ENCODE measurements around the gene POLRMT. TPM values are rescaled to one million over a fixed set of nuclear protein-coding genes. Genes with fewer than 3 reads are reported as not detected.

The POLRMT gene
- polyA plus RNA-seq, 1 of the 3 experiments (the other 2 are of a cell fraction): 38.2 TPM

- peaks cover 54% of the 10 kb centered on the region for H3K79me2 ChIP-seq (ENCODE audit: insufficient read depth)
- TF ChIP-seq NRF1 (IDR thresholded peaks at IDR 0.05; ENCODE audit: low read depth, low read length): no peak
- TF ChIP-seq NFIC (IDR thresholded peaks at IDR 0.05; ENCODE audit: borderline replicate concordance): peak; percentile 23; the same call in 1 of the 2 replicates
- TF ChIP-seq YY1 (IDR thresholded peaks at IDR 0.05; ENCODE audit: low read depth): no peak
- H4K20me1 ChIP-seq (ENCODE audit: insufficient read depth): peaks cover 48% of the 10 kb centered on the region
- no peaks in the 10 kb centered on the region for H3K27me3 ChIP-seq (ENCODE audit: insufficient read depth)
- no peak overlapping the region for H2AFZ ChIP-seq (ENCODE audit: low read depth)
- WGBS (ENCODE audit: low lambda C conversion rate): 4% methylated on average over 11 of the region's 55 CpGs
- H3K36me3 ChIP-seq (replicated peaks in 1 of 2; ENCODE audit: control insufficient read depth in 1 of 2, insufficient read depth in 2 of 2, low read length in 1 of 2): peaks cover 0 to 3% of the 10 kb centered on the region in 2 experiments
- H3K4me1 ChIP-seq (ENCODE audit: control insufficient read depth in 1 of 2, insufficient read depth in 2 of 2, low read depth in 1 of 2, low read length in 1 of 2): peaks cover 24 to 32% of the 10 kb centered on the region in 2 experiments; a peak in 3 of 4 replicates
- H3F3A ChIP-seq (replicated peaks; ENCODE audit: insufficient read depth): peaks cover 14% of the 10 kb centered on the region
- no peaks in the 10 kb centered on the region for H3K9me2 ChIP-seq
- H3K4me3 ChIP-seq (ENCODE audit: low read depth in 2 of 2, low read length in 1 of 2): peak overlapping the region; percentile 75 to 95
- peak overlapping the region; percentile 95 for H3K9ac ChIP-seq
- peak; percentile 69 for DNase-seq
- H3K4me2 ChIP-seq: peak overlapping the region; percentile 100
- peak overlapping the region; percentile 70 to 85 for H3K27ac ChIP-seq (ENCODE audit: low read depth in 2 of 2, low read length in 1 of 2)
- ChIA-PET CTCF (interaction anchor here (0.8 to 1.9 kb wide), 5 partner anchors 11 to 62 kb away, joined by 3 to 7 read pairs (median 4); no protein-coding TSS in a partner anchor), POLR2A (interaction anchor here (0.6 to 1.7 kb wide), 3 partner anchors 11 to 41 kb away, joined by 3 to 8 read pairs (median 3); partner anchors contain the start of gene CDC34)
- H3K9me3 ChIP-seq: no peaks in the 10 kb centered on the region
Measured at GRCh38 chr19:572743-573518, 60.4 kb downstream of the POLRMT start.

- Histone ChIP-seq H3K4me3 (ENCODE audit: low read depth in 2 of 2, low read length in 1 of 2) (peak within 1 kb of the TSS; percentile 75 to 95), H3K9ac (peak within 1 kb of the TSS; percentile 95), H3K36me3 (replicated peaks in 1 of 2; ENCODE audit: control insufficient read depth in 1 of 2, insufficient read depth in 2 of 2, low read length in 1 of 2) (no peaks in the 10 kb centered on the region), H3K4me2 (peak within 1 kb of the TSS; percentile 100), H3K9me3 (no peaks in the 10 kb centered on the region), H3K9me2 (no peaks in the 10 kb centered on the region), H4K20me1 (ENCODE audit: insufficient read depth) (peaks cover 41% of the 10 kb centered on the region), H3F3A (replicated peaks; ENCODE audit: insufficient read depth) (peaks cover 14% of the 10 kb centered on the region), H3K27ac (ENCODE audit: low read depth in 2 of 2, low read length in 1 of 2) (peak within 1 kb of the TSS; percentile 73 to 85), H2AFZ (ENCODE audit: low read depth) (peak within 1 kb of the TSS; percentile 88; the same call in 1 of the 2 replicates), H3K4me1 (ENCODE audit: control insufficient read depth in 1 of 2, insufficient read depth in 2 of 2, low read depth in 1 of 2, low read length in 1 of 2) (peaks cover 24 to 32% of the 10 kb centered on the region in 2 experiments; a peak in 3 of 4 replicates), H3K27me3 (ENCODE audit: insufficient read depth) (no peaks in the 10 kb centered on the region), H3K79me2 (ENCODE audit: insufficient read depth) (peaks cover 47% of the 10 kb centered on the region)
- DNase-seq: peak; percentile 99
- CTCF ChIA-PET: interaction anchor here (0.8 to 1.9 kb wide), 6 partner anchors 12 to 62 kb away, joined by 3 to 7 read pairs (median 4); no protein-coding TSS in a partner anchor
- POLR2A ChIA-PET: interaction anchor here (0.6 to 1.7 kb wide), 3 partner anchors 10 to 41 kb away, joined by 3 to 8 read pairs (median 3); partner anchors contain the start of gene CDC34
- WGBS (ENCODE audit: low lambda C conversion rate): under 1% methylated on average over 21 of the region's 79 CpGs
- no peak for TF ChIP-seq MEF2A (IDR thresholded peaks at IDR 0.05; ENCODE audit: borderline replicate concordance, low read depth)
- TF ChIP-seq CHD2 (IDR thresholded peaks at IDR 0.05; ENCODE audit: low read length, partially characterized antibody): peak; percentile 64
- TF ChIP-seq RAD21 (IDR thresholded peaks at IDR 0.05; ENCODE audit: low read length): no peak; the same call in 1 of the 2 replicates
- peak; percentile 91 for TF ChIP-seq NRF1 (IDR thresholded peaks at IDR 0.05; ENCODE audit: low read depth, low read length)
- TF ChIP-seq USF2 (IDR thresholded peaks at IDR 0.05; ENCODE audit: borderline replicate concordance, low read depth, low read length): peak; percentile 91
- no peak for TF ChIP-seq IRF3 (IDR thresholded peaks at IDR 0.05; ENCODE audit: low read depth, low read length)
- TF ChIP-seq EP300 (IDR thresholded peaks at IDR 0.05; ENCODE audit: borderline replicate concordance in 1 of 2, low read depth in 1 of 2, low read length in 1 of 2): peak in 1 of 2 experiments; percentile 41; a peak in 1 of 4 replicates
- no peak for TF ChIP-seq ZBTB33 (IDR thresholded peaks at IDR 0.05; ENCODE audit: borderline replicate concordance, low read depth)
- TF ChIP-seq PBX3 (IDR thresholded peaks at IDR 0.05): peak; percentile 4; the same call in 1 of the 2 replicates
- peak; percentile 99 for TF ChIP-seq POLR2AphosphoS5 (IDR thresholded peaks at IDR 0.05; ENCODE audit: low read depth, low read length)
- peak; percentile 74 for TF ChIP-seq RCOR1 (IDR thresholded peaks at IDR 0.05; ENCODE audit: low read length)
- no peak for TF ChIP-seq EZH2phosphoT487 (IDR thresholded peaks at IDR 0.05; ENCODE audit: borderline replicate concordance, low read depth)
- TF ChIP-seq YY1 (IDR thresholded peaks at IDR 0.05; ENCODE audit: low read depth): peak; percentile 79
- TF ChIP-seq TEAD4 (IDR thresholded peaks at IDR 0.05; ENCODE audit: borderline replicate concordance, insufficient read depth): no peak
- peak; percentile 96 for TF ChIP-seq TAF1 (IDR thresholded peaks at IDR 0.05; ENCODE audit: borderline replicate concordance, low read depth, low read length)
- peak; percentile 13; the same call in 1 of the 2 replicates for TF ChIP-seq TCF12 (IDR thresholded peaks at IDR 0.05)
- no peak for TF ChIP-seq JUND (IDR thresholded peaks at IDR 0.05)
- no peak for TF ChIP-seq FOXJ3 (CRISPR knock-in tag; IDR thresholded peaks at IDR 0.05)
- TF ChIP-seq FOSL2 (IDR thresholded peaks at IDR 0.05; ENCODE audit: borderline replicate concordance, low read depth): no peak
Measured at GRCh38 chr19:572140-572742, 61.1 kb downstream of the POLRMT start, which contains the start of gene BSG. TSS of gene BSG (plus strand) at chr19:572596. CDS start at chr19:572635, 39 bp downstream.

Measured in SK-N-SH (cell line).